HepG2 (cell line): ENCODE measurements around the gene DSC3. TPM values are rescaled to one million over a fixed set of nuclear protein-coding genes. Genes with fewer than 3 reads are reported as not detected.

Source experiments
- ATAC-seq: fragments of 200-7000 bp; cut with Tn5 transposase; 3 replicates; pipeline ENCODE4 v1.9.1; 2020; ENCODE audit warnings: mild to moderate bottlenecking, moderate library complexity
- BruUV-seq: library from RNA; stranded (reverse); fragments of 400-500 nt; replicated peaks from 2 replicates; lab custom pipeline; 2021; lab: Mats Ljungman, UMichigan
- CTCF ChIA-PET: fragments of 300-600 bp; formaldehyde crosslinking; extraction: SDS; loops from one replicate; lab custom pipeline; 2021; ENCODE audit warnings: low total read pairs, inconsistent platforms, low intra/inter-chr PET ratio; lab: Yijun Ruan, JAX
- POLR2A ChIA-PET: fragments of 350-600 bp; sonication (Branson Sonifier 250); formaldehyde crosslinking; loops from one replicate; lab custom pipeline; 2020; ENCODE audit warnings: antibody characterized with exemption, inconsistent platforms; lab: Yijun Ruan, JAX
- DNase-seq: peaks from one replicate; pipeline ENCODE4 v3.0.0-alpha.2; 2015; ENCODE audit warnings: low spot score
- FAIRE-seq: peaks from 3 replicates; lab custom pipeline; 2011; peaks lifted over from hg19 to GRCh38; lab: Jason Lieb, UNC
- H2AFZ ChIP-seq: one replicate; pipeline ENCODE4 v1.6.1; 2011; ENCODE audit warnings: low read length, inconsistent platforms
- H3K27ac ChIP-seq: fragments of 300-600 bp; 3 replicates; pipeline ENCODE4 v1.8.0; 2011; ENCODE audit warnings: mixed run types, mild to moderate bottlenecking, mixed read lengths, low read length, inconsistent platforms; ENCODE audit not compliant: insufficient read depth; ENCODE audit errors: extremely low read length
- H3K27me3 ChIP-seq, 2 experiments: fragments of 200-600 bp in 1 of 2; 2 replicates in 1 of 2; 3 replicates in 1 of 2; pipeline versions ENCODE4 v1.6.0 to v1.8.0; 2011; ENCODE audit warnings: low read length in 2 of 2, mild to moderate bottlenecking in 2 of 2, moderate library complexity in 2 of 2, inconsistent platforms in 1 of 2; ENCODE audit not compliant: insufficient read depth in 2 of 2, control insufficient read depth in 1 of 2
- H3K36me3 ChIP-seq, 2 experiments: fragments of 200-600 bp in 1 of 2; replicated peaks in 1 of 2; 2 replicates in 1 of 2; 3 replicates in 1 of 2; pipeline versions ENCODE4 v1.5.1 to v1.8.0; 2011; ENCODE audit warnings: low read length in 2 of 2, inconsistent platforms in 1 of 2; ENCODE audit not compliant: insufficient read depth in 2 of 2, control insufficient read depth in 1 of 2
- H3K4me1 ChIP-seq: 2 replicates; pipeline ENCODE4 v1.5.1; 2012; ENCODE audit warnings: low read length, inconsistent platforms; ENCODE audit not compliant: insufficient read depth
- H3K4me2 ChIP-seq: 2 replicates; pipeline ENCODE4 v1.6.0; 2011; ENCODE audit warnings: low read depth, low read length, inconsistent platforms
- H3K4me3 ChIP-seq, 3 experiments: fragments of 200-600 bp in 1 of 3; sonication (generic), shearing (Covaris generic) in 1 of 3; replicated peaks in 1 of 3; 2 replicates each; pipeline ENCODE4 v1.5.1; 2011 to 2016; ENCODE audit warnings: low read length in 3 of 3, inconsistent platforms in 2 of 3, low read depth in 2 of 3, mild to moderate bottlenecking in 2 of 3, control low read depth in 1 of 3, mixed read lengths in 1 of 3; ENCODE audit not compliant: insufficient read depth in 1 of 3
- H3K79me2 ChIP-seq: one replicate; pipeline ENCODE4 v1.6.1; 2011; ENCODE audit warnings: low read length, inconsistent platforms; ENCODE audit not compliant: insufficient read depth
- H3K9ac ChIP-seq: 2 replicates; pipeline ENCODE4 v1.6.0; 2011; ENCODE audit warnings: mild to moderate bottlenecking, low read depth, low read length, inconsistent platforms; ENCODE audit not compliant: insufficient read depth
- H3K9me3 ChIP-seq: 2 replicates; pipeline ENCODE4 v1.5.1; 2012; ENCODE audit warnings: mild to moderate bottlenecking, low read length
- H4K20me1 ChIP-seq: 2 replicates; pipeline ENCODE4 v1.6.0; 2011; ENCODE audit warnings: inconsistent platforms, mild to moderate bottlenecking, low read length, moderate library complexity; ENCODE audit not compliant: insufficient read depth
- CBX2 ChIP-seq, 2 experiments: fragments of 200-600 bp in 1 of 2; sonication (generic); formaldehyde crosslinking in 1 of 2; IDR thresholded peaks; 2 replicates each; pipeline versions ENCODE4 v1.7.0 to v1.8.1; 2018 to 2022; ENCODE audit warnings: low read depth in 2 of 2, low read length in 1 of 2, mild to moderate bottlenecking in 1 of 2, missing genetic modification reagents in 1 of 2
- KDM4B ChIP-seq: sonication (generic); formaldehyde crosslinking; IDR thresholded peaks from 2 replicates; pipeline ENCODE4 v1.4.0; 2020; ENCODE audit warnings: missing genetic modification reagents
- KMT2A ChIP-seq: sonication (generic); formaldehyde crosslinking; IDR thresholded peaks from 2 replicates; pipeline ENCODE4 v1.4.0; 2020; ENCODE audit warnings: missing genetic modification reagents
- NR1H2 ChIP-seq: sonication (generic); formaldehyde crosslinking; IDR thresholded peaks from 2 replicates; pipeline ENCODE4 v1.8.1; 2022; ENCODE audit warnings: low read depth, missing genetic modification reagents, borderline replicate concordance
- RAD51 ChIP-seq: fragments of 450-650 bp; IDR thresholded peaks from 2 replicates; pipeline ENCODE4 v1.6.1; 2016; ENCODE audit warnings: borderline replicate concordance
- STAT5B ChIP-seq: sonication (generic); formaldehyde crosslinking; IDR thresholded peaks from 2 replicates; pipeline ENCODE4 v1.4.0; 2020; ENCODE audit warnings: missing genetic modification reagents
- U2AF2 ChIP-seq: fragments of 200-400 bp; formaldehyde crosslinking; IDR thresholded peaks from 2 replicates; pipeline ENCODE4 v1.6.1; 2017; ENCODE audit warnings: low read depth, mild to moderate bottlenecking, low read length
- ZFP36L1 ChIP-seq: sonication (generic); formaldehyde crosslinking; IDR thresholded peaks from 2 replicates; pipeline ENCODE4 v1.8.0; 2022; ENCODE audit warnings: mild to moderate bottlenecking, missing genetic modification reagents, moderate library complexity
- ZNF17 ChIP-seq: sonication (generic); formaldehyde crosslinking; IDR thresholded peaks from 2 replicates; pipeline ENCODE4 v1.5.0; 2020; ENCODE audit warnings: mild to moderate bottlenecking, missing genetic modification reagents
- ZSCAN22 ChIP-seq: sonication (generic); formaldehyde crosslinking; IDR thresholded peaks from 2 replicates; pipeline ENCODE4 v1.4.0; 2020; ENCODE audit warnings: mild to moderate bottlenecking, missing genetic modification reagents
- WGBS: methylation state at CpG from one replicate; pipeline ENCODE4 v1.1.6; 2017; ENCODE audit warnings: low lambda C conversion rate; 5-methylcytosine and 5-hydroxymethylcytosine counted together
- in situ Hi-C: cut with HindIII; loops from 2 replicates; pipeline ENCODE4 v1.10.0; 2017; ENCODE audit warnings: low pct_unique_long_range_greater_than_20kb; ENCODE audit not compliant: extremely low pct_ligation_motif_present
- intact Hi-C: fragments of 100-400 bp; cut with micrococcal nuclease; formaldehyde crosslinking; loops from one replicate; pipeline ENCODE4 v1.10.0; 2022; ENCODE audit not compliant: unreplicated experiment
- polyA plus RNA-seq, 8 experiments: library from polyadenylated mRNA; depleted of rRNA in 3 of 8; stranded (reverse) in 7 of 8; unstranded in 1 of 8; fragments of >200 nt; fragmentation: Illumina TruSeq in 4 of 8; extraction: Trizol in 4 of 8; gene quantifications; 2 replicates each; pipeline versions ENCODE4 v1.2.1 to v1.2.3, GENCODE V29; 2011 to 2016; ENCODE audit warnings: low read depth in 4 of 8, missing spikeins in 1 of 8, mixed read lengths in 1 of 8; ENCODE audit not compliant: insufficient read depth in 1 of 8
- total RNA-seq, 5 experiments: library from RNA; depleted of rRNA; stranded (reverse); fragments of >200 nt; fragmentation: Illumina TruSeq; extraction: Trizol; gene quantifications; 2 replicates each; pipeline ENCODE4 v1.2.3, GENCODE V29; 2016; ENCODE audit warnings: low read depth in 1 of 5
- TF ChIP-seq, protein P1 (sequence below): sonication (generic); formaldehyde crosslinking; IDR thresholded peaks from 2 replicates; pipeline ENCODE4 v1.4.0; 2020; ENCODE audit warnings: missing genetic modification reagents; ENCODE audit errors: not compliant biosample characterization
- TF ChIP-seq, protein P2 (sequence below): IDR thresholded peaks from 2 replicates; pipeline ENCODE4 v1.6.1; 2016; ENCODE audit warnings: low read depth
- TF ChIP-seq, protein P3 (sequence below): sonication (generic); formaldehyde crosslinking; IDR thresholded peaks from 2 replicates; pipeline ENCODE4 v1.4.0; 2020; ENCODE audit warnings: missing genetic modification reagents
- TF ChIP-seq, protein P4 (sequence below): sonication (generic); formaldehyde crosslinking; IDR thresholded peaks from 2 replicates; pipeline ENCODE4 v1.9.0; 2022; ENCODE audit warnings: missing genetic modification reagents, mild to moderate bottlenecking, borderline replicate concordance
- TF ChIP-seq, protein P5 (sequence below): sonication (generic); formaldehyde crosslinking; IDR thresholded peaks from 2 replicates; pipeline ENCODE4 v1.4.0; 2020; ENCODE audit warnings: missing genetic modification reagents, borderline replicate concordance

The DSC3 gene
- total and polyA plus RNA-seq, 2 of the 13 experiments (the other 11 are each of a cell fraction or from before 2014, with no cell fraction given): 0.05 to 0.38 TPM

DNA sequence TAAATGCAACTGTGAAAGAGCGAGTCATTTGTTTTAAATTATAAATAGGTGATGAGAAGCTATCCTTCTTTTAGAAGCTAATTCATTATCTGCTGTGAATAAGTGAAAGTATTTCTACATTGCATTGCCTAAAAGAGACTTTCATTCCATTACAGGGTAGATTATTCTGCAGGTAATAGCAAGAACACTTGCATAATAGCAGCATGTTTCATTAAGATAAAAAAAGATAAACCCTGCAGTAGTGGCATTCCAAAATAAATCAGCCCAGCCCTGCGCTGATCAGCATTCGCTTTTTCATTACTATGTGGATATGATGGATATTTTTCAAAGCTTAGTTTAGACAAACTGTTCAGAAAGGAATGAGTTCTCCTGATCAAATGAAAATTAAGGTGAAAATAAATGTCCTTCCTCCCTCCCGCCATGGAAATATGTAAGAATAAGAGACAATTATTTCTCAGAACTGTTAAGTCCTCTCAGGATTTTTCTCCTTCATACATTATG lies 72.8 kb downstream of the DSC3 start:
- DNase-seq (no peak), ATAC-seq (no peak), FAIRE-seq (no peak)
- H3K79me2 ChIP-seq: no peaks in the 10 kb centered on the region
- POLR2A ChIA-PET: no interaction called here
- no peaks in the 10 kb centered on the region for H3K36me3 ChIP-seq
- CTCF ChIA-PET: interaction anchor here (1.0 to 1.2 kb wide), 2 partner anchors 536 to 753 kb away, joined by 3 to 4 read pairs; no protein-coding TSS in a partner anchor
- H2AFZ ChIP-seq: no peak overlapping the region
- WGBS: 46% methylated on average over 4 of the region's 4 CpGs
- in situ Hi-C loops: no loop called here
- intact Hi-C loops: loop anchor here (5.0 to 10.0 kb wide), 4 partner anchors 273 to 755 kb away; no protein-coding TSS in a partner anchor
- H3K9me3 ChIP-seq: no peaks in the 10 kb centered on the region
- no peak overlapping the region for H3K4me3 ChIP-seq
- no peaks in the 10 kb centered on the region for H4K20me1 ChIP-seq
- no peak overlapping the region for H3K4me2 ChIP-seq
- no peak overlapping the region for H3K27ac ChIP-seq
- no peak overlapping the region for H3K9ac ChIP-seq
- H3K27me3 ChIP-seq: no peaks in the 10 kb centered on the region; a peak in 1 of 5 replicates
- no TSS peak for BruUV-seq
- peaks cover 6% of the 10 kb centered on the region; the same call in 1 of the 2 replicates for H3K4me1 ChIP-seq
- TF ChIP-seq KDM4B (CRISPR knock-in tag): no peak
- TF ChIP-seq, protein P1, sequence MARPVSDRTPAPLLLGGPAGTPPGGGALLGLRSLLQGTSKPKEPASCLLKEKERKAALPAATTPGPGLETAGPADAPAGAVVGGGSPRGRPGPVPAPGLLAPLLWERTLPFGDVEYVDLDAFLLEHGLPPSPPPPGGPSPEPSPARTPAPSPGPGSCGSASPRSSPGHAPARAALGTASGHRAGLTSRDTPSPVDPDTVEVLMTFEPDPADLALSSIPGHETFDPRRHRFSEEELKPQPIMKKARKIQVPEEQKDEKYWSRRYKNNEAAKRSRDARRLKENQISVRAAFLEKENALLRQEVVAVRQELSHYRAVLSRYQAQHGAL: no peak
- no peak for TF ChIP-seq U2AF2
- TF ChIP-seq, protein P2, sequence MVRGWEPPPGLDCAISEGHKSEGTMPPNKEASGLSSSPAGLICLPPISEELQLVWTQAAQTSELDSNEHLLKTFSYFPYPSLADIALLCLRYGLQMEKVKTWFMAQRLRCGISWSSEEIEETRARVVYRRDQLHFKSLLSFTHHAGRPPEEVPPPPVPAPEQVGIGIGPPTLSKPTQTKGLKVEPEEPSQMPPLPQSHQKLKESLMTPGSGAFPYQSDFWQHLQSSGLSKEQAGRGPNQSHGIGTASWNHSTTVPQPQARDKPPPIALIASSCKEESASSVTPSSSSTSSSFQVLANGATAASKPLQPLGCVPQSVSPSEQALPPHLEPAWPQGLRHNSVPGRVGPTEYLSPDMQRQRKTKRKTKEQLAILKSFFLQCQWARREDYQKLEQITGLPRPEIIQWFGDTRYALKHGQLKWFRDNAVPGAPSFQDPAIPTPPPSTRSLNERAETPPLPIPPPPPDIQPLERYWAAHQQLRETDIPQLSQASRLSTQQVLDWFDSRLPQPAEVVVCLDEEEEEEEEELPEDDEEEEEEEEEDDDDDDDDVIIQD (CRISPR knock-in tag): no peak
- TF ChIP-seq RAD51: no peak
- TF ChIP-seq, protein P3, sequence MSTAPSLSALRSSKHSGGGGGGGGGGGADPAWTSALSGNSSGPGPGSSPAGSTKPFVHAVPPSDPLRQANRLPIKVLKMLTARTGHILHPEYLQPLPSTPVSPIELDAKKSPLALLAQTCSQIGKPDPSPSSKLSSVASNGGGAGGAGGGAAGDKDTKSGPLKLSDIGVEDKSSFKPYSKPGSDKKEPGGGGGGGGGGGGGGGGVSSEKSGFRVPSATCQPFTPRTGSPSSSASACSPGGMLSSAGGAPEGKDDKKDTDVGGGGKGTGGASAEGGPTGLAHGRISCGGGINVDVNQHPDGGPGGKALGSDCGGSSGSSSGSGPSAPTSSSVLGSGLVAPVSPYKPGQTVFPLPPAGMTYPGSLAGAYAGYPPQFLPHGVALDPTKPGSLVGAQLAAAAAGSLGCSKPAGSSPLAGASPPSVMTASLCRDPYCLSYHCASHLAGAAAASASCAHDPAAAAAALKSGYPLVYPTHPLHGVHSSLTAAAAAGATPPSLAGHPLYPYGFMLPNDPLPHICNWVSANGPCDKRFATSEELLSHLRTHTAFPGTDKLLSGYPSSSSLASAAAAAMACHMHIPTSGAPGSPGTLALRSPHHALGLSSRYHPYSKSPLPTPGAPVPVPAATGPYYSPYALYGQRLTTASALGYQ: no peak
- TF ChIP-seq STAT5B (CRISPR knock-in tag): no peak
- no peak for TF ChIP-seq CBX2 (IDR thresholded peaks at IDR 0.05; ENCODE audit: low read depth, low read length)
- no peak for TF ChIP-seq CBX2 (CRISPR knock-in tag; IDR thresholded peaks at IDR 0.05; ENCODE audit: low read depth)
- TF ChIP-seq, protein P4, sequence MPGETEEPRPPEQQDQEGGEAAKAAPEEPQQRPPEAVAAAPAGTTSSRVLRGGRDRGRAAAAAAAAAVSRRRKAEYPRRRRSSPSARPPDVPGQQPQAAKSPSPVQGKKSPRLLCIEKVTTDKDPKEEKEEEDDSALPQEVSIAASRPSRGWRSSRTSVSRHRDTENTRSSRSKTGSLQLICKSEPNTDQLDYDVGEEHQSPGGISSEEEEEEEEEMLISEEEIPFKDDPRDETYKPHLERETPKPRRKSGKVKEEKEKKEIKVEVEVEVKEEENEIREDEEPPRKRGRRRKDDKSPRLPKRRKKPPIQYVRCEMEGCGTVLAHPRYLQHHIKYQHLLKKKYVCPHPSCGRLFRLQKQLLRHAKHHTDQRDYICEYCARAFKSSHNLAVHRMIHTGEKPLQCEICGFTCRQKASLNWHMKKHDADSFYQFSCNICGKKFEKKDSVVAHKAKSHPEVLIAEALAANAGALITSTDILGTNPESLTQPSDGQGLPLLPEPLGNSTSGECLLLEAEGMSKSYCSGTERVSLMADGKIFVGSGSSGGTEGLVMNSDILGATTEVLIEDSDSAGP (CRISPR knock-in tag): no peak
- no peak for TF ChIP-seq ZSCAN22 (CRISPR knock-in tag)
- no peak for TF ChIP-seq ZNF17 (CRISPR knock-in tag)
- no peak for TF ChIP-seq KMT2A (CRISPR knock-in tag)
- TF ChIP-seq NR1H2: no peak
- no peak for TF ChIP-seq ZFP36L1 (CRISPR knock-in tag)
- TF ChIP-seq, protein P5, sequence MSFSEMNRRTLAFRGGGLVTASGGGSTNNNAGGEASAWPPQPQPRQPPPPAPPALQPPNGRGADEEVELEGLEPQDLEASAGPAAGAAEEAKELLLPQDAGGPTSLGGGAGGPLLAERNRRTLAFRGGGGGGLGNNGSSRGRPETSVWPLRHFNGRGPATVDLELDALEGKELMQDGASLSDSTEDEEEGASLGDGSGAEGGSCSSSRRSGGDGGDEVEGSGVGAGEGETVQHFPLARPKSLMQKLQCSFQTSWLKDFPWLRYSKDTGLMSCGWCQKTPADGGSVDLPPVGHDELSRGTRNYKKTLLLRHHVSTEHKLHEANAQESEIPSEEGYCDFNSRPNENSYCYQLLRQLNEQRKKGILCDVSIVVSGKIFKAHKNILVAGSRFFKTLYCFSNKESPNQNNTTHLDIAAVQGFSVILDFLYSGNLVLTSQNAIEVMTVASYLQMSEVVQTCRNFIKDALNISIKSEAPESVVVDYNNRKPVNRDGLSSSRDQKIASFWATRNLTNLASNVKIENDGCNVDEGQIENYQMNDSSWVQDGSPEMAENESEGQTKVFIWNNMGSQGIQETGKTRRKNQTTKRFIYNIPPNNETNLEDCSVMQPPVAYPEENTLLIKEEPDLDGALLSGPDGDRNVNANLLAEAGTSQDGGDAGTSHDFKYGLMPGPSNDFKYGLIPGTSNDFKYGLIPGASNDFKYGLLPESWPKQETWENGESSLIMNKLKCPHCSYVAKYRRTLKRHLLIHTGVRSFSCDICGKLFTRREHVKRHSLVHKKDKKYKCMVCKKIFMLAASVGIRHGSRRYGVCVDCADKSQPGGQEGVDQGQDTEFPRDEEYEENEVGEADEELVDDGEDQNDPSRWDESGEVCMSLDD: no peak
